NOMO-1 treated with DMSO at 0.1 percent for 48 hours (cell line): ENCODE measurements around the gene CDH13.
A peak's percentile ranks its signal among the peaks of the same experiment; 100 is the strongest.

Source experiments
- DNase-seq: peaks from one replicate; lab custom pipeline; 2025; ENCODE audit not compliant: unreplicated experiment; lab: John Stamatoyannopoulos, UW

The CDH13 gene

DNA sequence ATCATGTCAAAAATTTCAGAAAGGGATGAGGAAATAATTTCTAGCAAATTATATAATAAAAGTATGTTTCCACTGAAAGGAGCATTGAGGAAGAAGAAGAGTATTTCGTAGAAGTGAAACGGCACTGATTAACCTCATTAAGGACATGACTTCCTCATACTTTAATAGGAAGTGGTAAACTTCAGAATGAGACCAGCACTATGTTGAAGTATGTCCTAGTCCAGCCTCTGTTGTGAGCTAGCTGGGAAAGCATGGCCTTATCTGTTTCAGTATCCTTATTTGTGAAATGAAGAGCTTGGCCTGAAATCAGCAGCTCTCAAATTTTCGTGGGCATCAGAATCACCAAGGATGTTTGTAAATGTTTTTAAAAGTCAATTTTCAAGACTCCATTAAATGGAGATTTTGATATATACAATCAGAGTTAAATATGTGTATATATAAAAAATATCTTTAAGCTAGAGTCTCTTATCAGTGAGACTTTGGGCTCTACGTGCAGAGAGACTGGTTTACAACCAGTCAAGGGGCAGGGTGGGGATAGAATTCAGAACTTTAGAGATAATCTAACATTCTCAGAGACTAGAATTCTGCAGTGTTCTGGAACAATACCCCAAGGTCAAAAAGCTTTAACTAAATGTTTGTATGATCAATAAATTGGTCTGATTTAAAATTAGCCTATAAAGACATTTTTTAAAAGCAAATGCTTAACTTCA is 365.4 kb downstream of the CDH13 start:
- peak; percentile 62 for DNase-seq

DNA sequence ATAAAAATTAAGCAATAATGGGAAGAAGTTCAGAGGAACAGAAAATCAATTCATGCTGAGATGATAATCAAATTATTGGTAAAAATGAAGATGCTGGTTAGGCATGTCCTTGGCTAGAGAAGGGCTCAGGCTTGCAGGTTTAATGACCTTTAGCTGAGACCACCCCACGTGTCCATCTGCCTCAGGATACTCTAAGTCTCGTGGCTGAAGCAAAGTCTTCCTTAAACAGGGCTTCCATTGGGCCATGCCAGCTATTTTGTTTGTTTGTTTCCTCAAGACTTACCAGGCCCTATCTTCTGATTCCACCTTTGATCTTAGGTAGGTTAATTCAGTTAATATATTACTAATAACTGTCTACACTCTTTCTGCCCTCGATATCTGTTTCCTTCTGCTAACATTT is 366.0 kb downstream of the CDH13 start:
- DNase-seq, result no peak

GRCh38 chr16:82993415-82993814 is 366.6 kb downstream of the CDH13 start:
- no peak for DNase-seq

- DNase-seq, result no peak
These were observed 367.2 kb downstream of the CDH13 start for GRCh38 chr16:82993926-82994325.

GRCh38 chr16:82995286-82995923 is 368.6 kb downstream of the CDH13 start:
- no peak for DNase-seq

DNA sequence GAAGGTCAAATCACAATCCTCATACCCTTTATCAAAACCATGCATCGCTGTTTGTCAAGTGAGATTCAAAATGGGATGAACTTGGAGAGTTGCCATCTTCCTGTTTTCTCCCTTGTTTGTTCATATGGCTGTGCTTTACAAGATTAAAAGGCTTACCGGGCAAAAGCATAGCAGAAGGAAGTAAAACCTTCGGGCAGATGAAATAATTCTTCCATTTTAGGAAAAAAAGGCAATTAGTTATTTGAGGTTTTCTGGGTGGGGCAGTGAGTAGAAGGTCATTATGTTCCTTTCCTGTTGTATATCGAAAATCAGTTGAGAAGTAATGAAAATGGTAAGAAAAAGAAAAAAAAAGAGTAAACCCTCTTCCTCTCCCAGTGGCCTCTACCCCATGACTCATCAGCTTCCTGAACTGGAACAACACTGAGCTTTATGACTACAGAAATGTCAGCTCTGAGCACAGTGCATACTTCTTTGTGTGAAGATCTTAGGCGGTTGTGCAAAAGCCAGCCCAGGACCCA is 369.2 kb downstream of the CDH13 start:
- DNase-seq, result peak; percentile 79

DNA sequence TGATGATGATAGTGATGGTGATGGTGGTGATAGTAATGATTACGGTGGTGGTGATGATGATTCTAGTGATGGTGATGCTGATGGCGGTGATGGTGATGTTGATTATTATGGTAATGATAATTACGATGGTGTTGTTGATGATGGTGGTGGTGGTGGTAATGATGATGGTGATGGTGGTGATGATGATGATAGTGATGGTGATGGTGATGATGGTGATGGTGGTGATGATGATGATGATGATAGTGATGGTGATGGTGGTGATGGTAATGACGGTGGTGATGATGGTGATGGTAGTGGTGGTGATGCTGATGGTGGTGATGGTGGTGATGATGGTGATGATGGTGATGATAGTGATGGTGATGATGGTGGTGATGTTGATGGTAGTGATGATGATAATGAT is 370.0 kb downstream of the CDH13 start:
- no peak for DNase-seq

DNA sequence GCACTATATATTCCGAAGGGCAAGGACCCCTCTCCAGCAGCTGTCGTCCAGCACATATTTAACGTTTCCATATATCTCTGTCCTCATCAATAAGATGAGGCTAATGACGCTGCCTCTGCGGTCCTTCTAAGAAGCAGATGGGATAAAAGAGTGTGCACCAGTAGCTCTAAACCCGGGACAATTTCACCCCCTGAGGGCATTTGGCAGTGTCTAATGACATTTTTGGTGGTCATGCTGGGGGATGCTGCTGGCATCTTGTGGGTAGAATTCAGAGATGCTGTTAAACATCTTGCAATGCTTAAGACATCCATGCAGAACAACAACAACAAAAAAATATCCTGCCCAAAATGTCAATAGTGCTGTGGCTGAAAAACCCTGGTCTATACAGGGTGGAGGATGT is 372.9 kb downstream of the CDH13 start:
- no peak for DNase-seq

DNA sequence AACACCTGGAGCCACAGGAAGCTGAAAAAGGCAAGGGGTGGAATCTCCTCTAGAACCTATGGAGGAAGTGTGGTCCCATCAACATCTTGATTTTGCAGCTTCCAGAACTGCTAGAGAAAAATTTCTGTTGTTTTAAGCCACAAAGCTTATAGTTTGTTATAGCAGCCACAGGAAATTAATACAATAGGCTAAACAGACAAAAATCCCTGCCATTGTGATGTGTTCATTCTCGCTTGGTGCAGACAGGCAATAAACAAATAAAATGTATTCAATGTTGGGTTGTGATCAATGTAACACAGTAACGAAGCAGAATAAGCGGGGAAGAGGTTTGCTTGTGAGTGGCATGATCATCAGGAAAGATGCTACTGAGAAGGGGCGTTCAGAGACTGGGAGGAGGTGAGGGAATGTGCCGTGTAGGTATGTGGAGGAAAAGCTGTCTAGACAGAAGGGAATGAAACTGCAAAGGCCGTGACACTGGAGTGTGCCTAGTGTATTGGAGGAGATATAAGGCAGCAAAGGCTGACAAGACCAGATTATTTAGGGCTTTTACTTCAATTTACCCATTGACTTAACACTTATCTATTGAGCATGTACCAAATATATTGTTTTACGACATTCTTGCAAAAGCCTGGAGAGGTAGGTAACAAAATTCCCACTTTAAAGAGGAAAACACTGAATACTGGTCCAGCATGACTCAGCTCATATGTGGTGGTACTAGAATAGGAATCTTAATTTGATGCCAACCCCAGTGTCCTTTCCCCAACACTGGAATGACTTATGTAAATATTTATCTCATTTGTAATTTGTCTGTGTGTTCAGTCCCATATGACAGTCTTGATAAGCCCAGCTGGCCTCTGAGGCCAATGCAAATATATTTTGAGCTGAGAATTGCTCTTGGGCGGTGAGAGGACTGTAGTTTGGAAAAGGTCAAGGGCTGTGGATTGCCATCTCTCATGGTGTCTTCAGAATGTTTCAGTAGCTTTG is 375.9 kb downstream of the CDH13 start:
- no peak for DNase-seq

GRCh38 chr16:83004868-83005652 is 378.3 kb downstream of the CDH13 start:
- no peak for DNase-seq

DNA sequence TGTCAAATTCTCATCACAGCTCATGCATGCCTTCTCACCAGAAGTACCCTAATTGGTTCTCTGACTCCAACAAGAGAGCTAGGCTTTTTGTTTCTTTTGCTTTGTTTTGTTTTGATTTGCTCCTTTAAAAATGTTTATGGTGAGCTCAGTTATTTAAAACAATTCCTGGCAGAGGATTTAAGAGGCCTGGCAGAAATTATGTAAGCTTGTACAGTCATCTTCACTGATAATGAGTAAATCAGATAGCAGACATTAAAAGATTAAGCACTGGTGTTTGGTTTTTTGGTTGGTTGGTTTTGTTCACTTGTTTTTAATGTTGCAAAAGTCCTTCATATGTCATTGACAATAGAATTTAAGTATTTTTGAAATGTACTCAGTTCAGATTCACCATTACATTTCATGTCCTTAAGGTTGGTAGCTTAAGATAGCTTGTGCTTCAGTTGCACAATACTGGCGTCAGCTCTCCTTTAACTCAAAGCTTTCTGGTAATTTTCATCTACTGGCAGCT is 378.9 kb downstream of the CDH13 start:
- no peak for DNase-seq

GRCh38 chr16:83010776-83011720 is 384.3 kb downstream of the CDH13 start:
- DNase-seq, result no peak

GRCh38 chr16:83011939-83012338 is 385.2 kb downstream of the CDH13 start:
- no peak for DNase-seq

DNA sequence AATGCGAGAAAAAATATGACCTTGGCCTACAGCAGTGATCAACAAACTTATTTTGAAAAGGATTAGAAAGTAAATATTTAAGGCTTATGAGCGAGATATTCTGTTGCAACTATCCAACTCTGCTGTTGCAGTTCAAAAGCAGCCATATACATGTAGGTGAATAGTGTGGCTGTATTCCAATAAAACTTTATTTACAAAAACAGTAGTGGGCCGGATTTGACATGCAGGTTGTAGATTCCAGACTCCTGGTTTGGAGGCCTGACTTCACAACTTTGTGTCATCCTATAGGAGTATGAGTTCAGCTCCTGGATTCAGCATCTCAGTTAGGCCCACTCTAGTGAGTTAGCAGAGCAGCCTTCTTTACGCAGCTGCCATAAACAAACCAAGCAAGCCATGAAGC is 386.3 kb downstream of the CDH13 start:
- DNase-seq, result no peak

DNA sequence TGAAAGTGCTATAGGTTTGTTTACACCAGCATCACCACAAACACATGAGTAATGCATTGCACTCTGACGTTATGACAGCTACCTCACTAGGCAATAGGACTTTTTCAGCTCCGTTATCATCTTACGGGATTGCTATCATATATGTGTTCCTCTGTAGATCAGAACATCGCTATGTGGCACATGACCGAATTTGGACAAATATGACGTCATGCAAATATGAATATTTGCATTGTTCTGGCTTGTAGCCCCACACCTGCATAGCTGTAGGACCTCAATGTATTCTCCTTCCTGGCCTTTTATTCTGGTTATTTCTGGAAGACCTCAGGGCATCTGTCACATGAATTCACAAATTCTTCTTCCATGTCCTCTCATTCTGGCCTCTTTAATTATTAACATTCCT is 393.2 kb downstream of the CDH13 start:
- no peak for DNase-seq

- DNase-seq, result no peak
These were observed 394.3 kb downstream of the CDH13 start for GRCh38 chr16:83021045-83021444.

GRCh38 chr16:83021746-83022145 is 395.0 kb downstream of the CDH13 start:
- DNase-seq, result no peak

DNA sequence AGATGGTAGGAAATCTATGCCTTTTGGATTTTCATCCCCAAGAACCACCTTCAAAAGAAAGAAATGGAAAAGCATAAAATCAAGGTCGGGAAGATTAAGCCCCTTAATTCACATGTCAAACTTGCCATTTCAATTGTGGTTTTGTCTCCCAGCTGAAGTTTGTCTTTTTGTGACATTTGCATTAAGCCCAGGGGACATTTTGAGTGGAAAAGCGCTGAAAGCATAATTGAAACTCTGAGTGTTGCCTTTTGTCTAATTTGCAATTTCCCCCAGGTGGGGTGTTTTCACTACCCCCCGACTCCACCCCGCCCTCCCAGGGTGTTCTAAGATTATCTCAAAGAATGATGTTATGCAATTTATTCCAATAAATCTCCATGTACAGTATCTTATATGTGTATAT is 396.2 kb downstream of the CDH13 start:
- no peak for DNase-seq

DNA sequence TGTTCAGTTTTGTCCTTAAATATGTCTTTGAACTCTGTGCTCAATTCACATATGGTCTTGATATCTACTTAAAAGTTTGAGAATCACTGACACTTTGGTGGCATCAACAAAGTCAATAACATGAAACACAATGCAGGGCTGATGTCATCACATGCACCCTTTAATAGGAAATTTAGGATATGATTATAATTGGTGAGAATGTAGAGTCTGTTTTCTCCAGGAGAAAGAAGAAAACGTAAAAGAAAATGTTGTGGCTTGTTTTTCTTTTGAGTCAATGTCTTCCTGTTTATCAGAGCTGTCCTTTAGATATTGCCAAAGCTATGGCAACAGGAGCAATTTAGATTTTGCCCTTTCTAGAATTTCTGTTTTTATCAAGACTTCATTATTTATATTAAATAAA is 396.9 kb downstream of the CDH13 start:
- no peak for DNase-seq
